Gastroesophageal sphincter (tissue), 4 donors: ENCODE data around the gene NME7. TPM values are rescaled to one million over a fixed set of nuclear protein-coding genes. Genes with fewer than 3 reads are reported as not detected.

Source experiments
- ATAC-seq: fragments of 150-250 bp; one replicate; pipeline ENCODE4 v1.9.1; 2016; ENCODE audit warnings: mild to moderate bottlenecking, moderate library complexity
- H3K27ac ChIP-seq, 4 donors: fragments of 200-600 bp; sonication (generic) in 3 of 4; 1 replicate in 3 of 4; 2 replicates in 1 of 4; pipeline ENCODE4 v1.5.1; 2016 to 2019
- H3K27me3 ChIP-seq: fragments of 200-600 bp; sonication (generic); one replicate; pipeline ENCODE4 v1.5.1; 2019
- H3K36me3 ChIP-seq, 2 donors: fragments of 200-600 bp; sonication (generic); one replicate each; pipeline ENCODE4 v1.5.1; 2019; ENCODE audit warnings: control low read depth in 1 of 2
- H3K4me1 ChIP-seq, 3 donors: fragments of 200-600 bp; sonication (generic); 1 replicate in 2 of 3; 2 replicates in 1 of 3; pipeline ENCODE4 v1.5.1; 2016 to 2019; ENCODE audit warnings: control low read depth in 2 of 3
- H3K4me3 ChIP-seq, 2 donors: fragments of 200-600 bp; sonication (generic); one replicate each; pipeline ENCODE4 v1.5.1; 2019; ENCODE audit warnings: mild to moderate bottlenecking in 1 of 2, moderate library complexity in 1 of 2
- H3K9me3 ChIP-seq, 3 donors: fragments of 200-600 bp; sonication (generic); one replicate each; pipeline ENCODE4 v1.5.1; 2017 to 2019; ENCODE audit warnings: control low read depth in 2 of 3
- CTCF ChIP-seq, 4 experiments: fragments of 200-600 bp in 2 of 4; fragments of 450-650 bp in 2 of 4; sonication (generic) in 1 of 4; IDR thresholded peaks; one replicate each; pipeline ENCODE4 v1.5.1; 2017 to 2019; ENCODE audit warnings: antibody characterized with exemption in 4 of 4, mild to moderate bottlenecking in 2 of 4, moderate library complexity in 2 of 4
- EP300 ChIP-seq: sonication (generic); formaldehyde crosslinking; IDR thresholded peaks from one replicate; pipeline ENCODE4 v1.6.1; 2017; ENCODE audit warnings: antibody characterized with exemption, mild to moderate bottlenecking
- POLR2A ChIP-seq, 2 donors: fragments of 450-650 bp; IDR thresholded peaks; one replicate each; pipeline ENCODE4 v1.6.1; 2017; ENCODE audit warnings: antibody characterized with exemption in 2 of 2, mild to moderate bottlenecking in 2 of 2, moderate library complexity in 1 of 2
- POLR2AphosphoS5 ChIP-seq: sonication (generic); formaldehyde crosslinking; IDR thresholded peaks from one replicate; pipeline ENCODE4 v1.6.1; 2017; ENCODE audit warnings: antibody characterized with exemption
- WGBS, 2 donors: methylation state at CpG; one replicate each; pipeline ENCODE4 v1.1.5; 2018; ENCODE audit warnings: low coverage in 1 of 2; 5-methylcytosine and 5-hydroxymethylcytosine counted together
- total RNA-seq, 4 donors: library from RNA; depleted of rRNA; stranded (reverse); fragments of >200 nt; gene quantifications; one replicate each; pipeline ENCODE4 v1.1.0, GENCODE V29; 2016

NME7 gene
- total RNA-seq, 4 donors from 2014 or later: 10.6 to 24.7 (median 14.5) TPM

GRCh38 chr1:169305948-169306347, 61.6 kb downstream of the NME7 start:
- Histone ChIP-seq H3K27me3 (no peaks in the 10 kb centered on the region), H3K27ac (no peak overlapping the region), H3K4me3 (no peak overlapping the region), H3K9me3 (no peaks in the 10 kb centered on the region), H3K4me1 (no peaks in the 10 kb centered on the region), H3K36me3 (peaks cover 0 to 45% of the 10 kb centered on the region in 2 donors)
- no peak for ATAC-seq
- TF ChIP-seq POLR2A (IDR thresholded peaks at IDR 0.05): no peak
- TF ChIP-seq EP300: no peak
- TF ChIP-seq CTCF (IDR thresholded peaks at IDR 0.05): no peak
- TF ChIP-seq POLR2AphosphoS5: no peak
- WGBS, 2 donors: 93 to 100% methylated on average over 2 of the region's 2 CpGs

GRCh38 chr1:169305356-169305755, 62.2 kb downstream of the NME7 start:
- WGBS, 2 donors: 95 to 96% methylated on average over 5 of the region's 5 CpGs
- ATAC-seq: no peak
- Histone ChIP-seq H3K27ac (no peak overlapping the region), H3K9me3 (no peaks in the 10 kb centered on the region), H3K36me3 (peaks cover 0 to 45% of the 10 kb centered on the region in 2 donors), H3K4me3 (no peak overlapping the region), H3K27me3 (no peaks in the 10 kb centered on the region), H3K4me1 (no peaks in the 10 kb centered on the region)
- TF ChIP-seq POLR2A (IDR thresholded peaks at IDR 0.05) (no peak), CTCF (IDR thresholded peaks at IDR 0.05) (no peak), POLR2AphosphoS5 (no peak), EP300 (no peak)

GRCh38 chr1:169300854-169301253, 66.7 kb downstream of the NME7 start:
- no peak for ATAC-seq
- H3K27me3 ChIP-seq: no peaks in the 10 kb centered on the region
- H3K36me3 ChIP-seq: peaks cover 0 to 12% of the 10 kb centered on the region in 2 donors
- H3K9me3 ChIP-seq: no peaks in the 10 kb centered on the region
- TF ChIP-seq CTCF (IDR thresholded peaks at IDR 0.05) (no peak), EP300 (no peak), POLR2AphosphoS5 (no peak), POLR2A (IDR thresholded peaks at IDR 0.05) (no peak)
- H3K27ac ChIP-seq: no peak overlapping the region
- 49 to 88% methylated on average over 3 of the region's 3 CpGs for WGBS, 2 donors
- no peaks in the 10 kb centered on the region for H3K4me1 ChIP-seq
- no peak overlapping the region for H3K4me3 ChIP-seq

- no peak overlapping the region for H3K4me3 ChIP-seq
- 93 to 94% methylated on average over 4 of the region's 4 CpGs for WGBS, 2 donors
- no peaks in the 10 kb centered on the region for H3K9me3 ChIP-seq
- H3K4me1 ChIP-seq: no peaks in the 10 kb centered on the region
- no peaks in the 10 kb centered on the region for H3K27me3 ChIP-seq
- no peak for ATAC-seq
- H3K36me3 ChIP-seq: peaks cover 0 to 11% of the 10 kb centered on the region in 2 donors
- TF ChIP-seq POLR2A (IDR thresholded peaks at IDR 0.05) (no peak), CTCF (IDR thresholded peaks at IDR 0.05) (no peak), POLR2AphosphoS5 (no peak), EP300 (no peak)
- no peak overlapping the region for H3K27ac ChIP-seq
These were observed 69.2 kb downstream of the NME7 start for GRCh38 chr1:169298441-169298840.

DNA sequence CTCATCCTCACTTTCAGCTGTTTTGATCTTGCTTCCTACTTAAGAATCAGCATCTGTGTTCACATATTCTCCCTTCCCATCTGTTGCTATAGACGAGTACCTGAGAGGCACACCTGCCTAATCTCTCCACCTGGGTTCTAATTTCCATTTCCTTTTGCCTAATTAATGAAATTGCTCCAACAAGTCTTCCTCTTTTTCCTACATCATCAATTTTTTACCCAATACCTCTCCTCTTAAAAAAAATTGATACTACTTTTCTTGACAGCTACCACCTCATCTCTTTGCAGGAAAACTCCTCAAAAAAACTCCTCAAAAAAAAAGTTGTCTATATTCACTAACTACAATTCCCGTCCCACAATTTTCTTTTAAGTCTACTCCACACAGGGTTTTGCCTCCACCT, 71.8 kb downstream of the NME7 start:
- TF ChIP-seq CTCF (IDR thresholded peaks at IDR 0.05) (no peak), EP300 (no peak), POLR2A (IDR thresholded peaks at IDR 0.05) (no peak), POLR2AphosphoS5 (no peak)
- H3K36me3 ChIP-seq: peaks cover 0 to 3% of the 10 kb centered on the region in 2 donors
- 81 to 83% methylated on average over 2 of the region's 2 CpGs for WGBS, 2 donors
- no peaks in the 10 kb centered on the region for H3K4me1 ChIP-seq
- no peak for ATAC-seq
- H3K27me3 ChIP-seq: no peaks in the 10 kb centered on the region
- H3K27ac ChIP-seq: no peak overlapping the region
- no peak overlapping the region for H3K4me3 ChIP-seq
- no peaks in the 10 kb centered on the region for H3K9me3 ChIP-seq
